Limb (tissue), 2 donors: ENCODE results near the gene RPL27.

ENCODE experiments used
- DNase-seq, 2 donors: peaks; one replicate each; pipeline ENCODE4 v3.0.0-alpha.2; 2016; ENCODE audit errors: extremely low spot score in 2 of 2

The RPL27 gene

GRCh38 chr17:43020789-43021740 lies 22.8 kb downstream of the RPL27 start:
- DNase-seq, result peak in 1 of 2 donors; percentile 78

DNA sequence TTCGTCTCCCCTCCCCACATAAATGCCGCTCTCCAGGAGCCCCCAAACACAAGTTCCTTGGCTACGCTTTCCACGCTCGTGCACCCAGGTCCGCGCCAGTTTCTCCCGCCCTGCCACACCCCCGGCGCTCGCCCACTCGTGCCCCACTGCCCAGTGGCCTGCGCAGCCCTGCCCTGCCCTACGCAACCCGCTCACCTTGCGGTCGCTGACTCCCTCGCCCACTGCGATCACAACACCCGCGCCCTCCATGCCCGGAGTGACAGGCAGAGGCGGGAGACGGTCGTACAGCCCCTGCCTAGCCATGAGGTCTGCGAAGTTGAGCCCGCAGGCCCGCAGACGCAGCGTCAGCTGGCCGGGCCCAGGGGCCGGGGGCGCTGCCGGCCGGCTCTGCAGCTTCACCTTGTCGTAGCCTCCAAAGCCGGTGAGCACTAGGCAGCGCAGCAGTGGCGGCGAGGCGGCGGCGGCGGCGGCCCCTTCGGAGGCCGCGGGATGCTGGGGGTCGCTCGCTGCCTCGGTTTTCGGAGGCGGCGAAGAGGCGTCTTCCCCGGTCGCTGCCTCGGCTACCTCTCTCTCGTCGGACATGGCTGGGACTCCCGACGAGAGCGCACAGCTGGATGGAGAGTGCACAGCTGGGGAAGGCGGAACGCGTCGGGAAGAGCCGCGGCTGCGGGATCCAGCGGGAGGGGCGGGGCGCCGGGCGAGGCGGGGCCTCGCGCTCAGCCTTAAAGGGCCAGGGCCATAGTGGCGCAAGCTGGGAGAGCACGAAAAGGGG lies 23.7 kb downstream of the RPL27 start, which contains the start of gene VAT1:
Gene VAT1, minus strand, starts transcription at position 645 of the 772 bp plus-strand sequence. Its CDS starts 63 bp downstream, at position 582.
- peak; percentile 84 to 89 for DNase-seq

DNA sequence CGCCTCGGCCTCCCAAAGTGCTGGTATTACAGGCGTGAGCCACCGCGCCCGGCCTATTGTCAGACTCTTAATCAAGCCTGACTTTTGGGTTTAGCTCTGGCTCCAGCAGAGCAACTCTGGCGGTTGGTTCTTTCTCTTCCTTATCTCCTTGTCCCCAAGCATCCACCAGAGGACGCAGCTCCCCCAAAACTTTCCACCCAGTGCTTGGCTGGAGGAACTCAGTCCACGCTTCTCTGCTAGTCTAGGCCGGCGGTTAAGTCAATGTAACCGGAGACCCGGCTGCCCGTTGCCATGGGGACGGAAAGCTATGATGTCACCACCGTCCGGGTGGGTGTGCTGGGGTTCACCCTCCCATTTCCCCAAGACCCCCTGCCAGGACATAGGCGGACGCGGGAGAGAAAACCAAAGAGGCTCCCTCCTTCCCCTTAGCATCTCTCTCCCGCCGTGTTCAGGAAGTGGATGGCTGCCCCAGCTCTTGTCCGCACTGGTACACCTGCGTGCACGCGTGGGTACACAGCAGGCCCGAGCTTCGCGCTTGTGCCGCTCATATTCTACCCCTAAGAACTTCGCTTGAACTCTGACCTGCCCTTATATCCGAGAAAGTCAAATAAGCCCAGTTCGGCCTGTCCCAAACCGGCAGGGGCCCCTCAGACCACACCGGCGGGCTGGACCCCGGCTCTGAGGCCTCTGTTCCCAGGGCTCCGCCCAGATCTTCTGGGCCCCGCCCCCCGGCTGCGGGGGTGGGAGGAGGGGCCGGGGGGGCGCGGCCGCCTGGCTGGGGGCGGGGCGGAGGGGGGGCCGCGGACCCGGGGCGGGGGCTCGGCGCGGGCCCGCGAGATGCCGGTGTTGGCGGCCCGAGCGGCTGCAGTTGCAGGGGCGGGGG lies 26.4 kb downstream of the RPL27 start, which contains the start of gene RND2:
Gene RND2, plus strand, starts transcription at position 825 of the 883 bp plus-strand sequence. CDS start 117 bp downstream, outside the sequence.
- DNase-seq, result peak; percentile 91 to 96

DNA sequence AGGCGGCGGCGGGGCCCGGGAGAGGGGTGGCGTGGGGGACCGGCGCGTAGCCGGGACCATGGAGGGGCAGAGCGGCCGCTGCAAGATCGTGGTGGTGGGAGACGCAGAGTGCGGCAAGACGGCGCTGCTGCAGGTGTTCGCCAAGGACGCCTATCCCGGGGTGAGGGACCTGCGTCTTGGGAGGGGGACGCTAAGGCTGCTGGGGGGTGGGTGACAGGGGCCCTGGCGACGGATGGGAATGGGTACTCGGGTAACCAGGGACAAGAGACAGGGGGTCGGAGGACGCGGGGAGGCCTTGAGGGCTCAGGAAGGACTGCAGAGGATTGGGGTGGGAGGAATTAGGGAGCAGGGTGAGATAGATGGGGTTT lies 27.1 kb downstream of the RPL27 start:
- DNase-seq, result no peak

- no peak for DNase-seq
Measured at GRCh38 chr17:43025766-43026537, 27.7 kb downstream of the RPL27 start.

DNA sequence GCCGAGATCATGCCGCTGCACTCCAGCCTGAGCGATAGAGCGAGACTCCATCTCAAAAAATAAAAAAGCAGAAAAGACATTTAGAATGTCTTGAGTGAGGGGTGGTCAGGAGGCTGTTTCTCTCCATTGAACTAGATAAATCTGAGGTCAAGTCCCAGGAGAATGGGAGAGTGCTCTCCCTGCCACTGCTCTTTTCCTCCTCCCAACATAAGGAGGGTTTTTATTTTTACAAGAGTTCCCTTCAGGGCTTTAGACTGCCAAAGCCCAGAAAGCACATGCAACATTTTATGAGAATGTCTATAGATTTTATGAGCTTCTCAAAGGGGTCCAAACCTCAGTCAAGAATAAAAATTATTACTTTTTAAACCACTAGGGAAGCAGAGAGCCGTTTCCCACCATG lies 28.4 kb downstream of the RPL27 start:
- DNase-seq, result no peak

- no peak for DNase-seq
Measured at GRCh38 chr17:43027091-43028032, 29.1 kb downstream of the RPL27 start.

- DNase-seq, result no peak
Measured at GRCh38 chr17:43028221-43028861, 30.1 kb downstream of the RPL27 start.

DNA sequence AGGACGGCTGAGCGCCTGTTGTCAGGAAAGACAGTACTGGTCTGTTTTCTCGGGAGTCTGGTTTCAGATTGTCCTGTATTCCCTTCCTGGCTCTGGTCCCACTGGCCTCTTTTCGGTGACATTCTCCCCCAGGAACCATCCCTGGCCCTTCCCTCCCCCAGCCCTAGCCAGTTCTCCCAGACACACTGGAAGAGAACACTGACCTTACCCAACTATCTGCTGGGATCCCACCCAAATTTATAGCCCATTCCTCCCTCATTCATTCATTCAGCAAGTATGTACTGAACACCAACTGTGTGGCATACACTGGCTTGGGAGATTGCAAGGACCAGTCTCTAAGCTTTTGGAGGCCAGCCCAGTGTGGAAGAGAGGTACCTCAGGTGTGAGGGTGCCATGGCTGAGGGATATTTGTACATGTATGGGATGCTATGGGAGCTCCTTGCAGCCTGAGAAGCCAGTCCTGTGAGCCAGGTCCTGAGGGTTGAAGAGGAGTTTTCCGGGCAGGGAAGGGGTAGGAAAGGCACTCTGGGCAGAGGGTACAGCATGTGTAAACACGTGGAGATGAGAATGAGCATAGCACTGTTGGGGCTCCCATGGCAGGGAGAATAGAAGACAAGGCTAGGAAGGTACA lies 32.0 kb downstream of the RPL27 start:
- no peak for DNase-seq

GRCh38 chr17:43031666-43032065 lies 33.4 kb downstream of the RPL27 start:
- no peak for DNase-seq

- peak in 1 of 2 donors; percentile 54 for DNase-seq
Measured at GRCh38 chr17:43033948-43034881, 36.0 kb downstream of the RPL27 start.

GRCh38 chr17:43034894-43035293 lies 36.7 kb downstream of the RPL27 start:
- no peak for DNase-seq

DNA sequence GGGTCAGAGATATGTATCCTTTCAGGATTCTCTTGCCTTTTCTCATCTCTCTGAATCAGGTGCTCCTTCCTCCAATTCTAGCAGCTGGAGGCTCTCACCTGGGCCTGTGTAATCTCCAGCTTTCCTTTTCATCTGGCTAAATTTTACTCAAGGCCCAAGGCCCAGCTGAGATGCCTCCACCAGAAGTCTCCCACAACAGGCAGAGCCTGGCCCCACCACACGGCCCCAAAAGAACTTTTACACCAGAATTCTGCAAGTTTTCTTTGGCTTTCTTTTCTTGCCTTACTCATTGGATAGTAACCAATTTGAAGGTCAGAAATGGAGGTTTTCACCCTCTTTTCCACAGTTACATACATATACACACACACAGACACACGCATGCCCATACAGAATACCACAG lies 41.4 kb downstream of the RPL27 start:
- no peak for DNase-seq

GRCh38 chr17:43040655-43041054 lies 42.4 kb downstream of the RPL27 start:
- no peak for DNase-seq

- DNase-seq, result no peak
Measured at GRCh38 chr17:43042025-43042628, 43.9 kb downstream of the RPL27 start.

DNA sequence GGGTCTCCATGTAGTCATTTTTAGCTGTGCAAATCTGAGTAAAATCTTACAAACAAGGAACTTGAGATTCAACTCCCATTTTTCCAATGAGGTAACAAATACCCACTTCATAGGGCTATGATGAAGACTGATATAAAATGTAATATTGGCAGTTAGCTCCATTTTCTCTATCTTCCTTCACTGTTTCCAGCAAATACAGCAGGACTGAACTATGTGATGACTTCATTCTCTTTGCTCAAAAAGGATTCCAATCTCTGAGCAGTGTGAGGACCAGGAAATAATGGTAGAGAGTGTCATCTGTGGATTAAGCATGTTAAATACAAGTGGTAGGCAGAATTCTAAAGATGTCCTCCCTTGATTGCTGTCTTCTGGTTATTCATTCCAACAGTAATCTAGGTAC lies 45.1 kb downstream of the RPL27 start:
- no peak for DNase-seq

- DNase-seq, result no peak
Measured at GRCh38 chr17:43044024-43044423, 45.8 kb downstream of the RPL27 start.
